Osteoblast (primary cell): ENCODE measurements around the gene PRR23E. TPM values are rescaled to one million over a fixed set of nuclear protein-coding genes. Genes with fewer than 3 reads are reported as not detected.

Source experiments
- DNase-seq: peaks from one replicate; pipeline ENCODE4 v3.0.0; 2011; ENCODE audit warnings: low spot score, mixed read lengths; ENCODE audit not compliant: insufficient read length; ENCODE audit errors: missing footprints
- H2AFZ ChIP-seq: 2 replicates; pipeline ENCODE4 v1.6.0; 2011; ENCODE audit warnings: mild to moderate bottlenecking, low read length
- H3K27ac ChIP-seq: 2 replicates; pipeline ENCODE4 v1.5.1; 2011; ENCODE audit warnings: mild to moderate bottlenecking, low read depth, low read length, moderate library complexity
- H3K27me3 ChIP-seq: 2 replicates; pipeline ENCODE4 v1.6.0; 2012; ENCODE audit warnings: mild to moderate bottlenecking, control low read depth, inconsistent platforms, low read length, moderate library complexity; ENCODE audit not compliant: insufficient read depth
- H3K36me3 ChIP-seq: 2 replicates; pipeline ENCODE4 v1.5.1; 2011; ENCODE audit warnings: mild to moderate bottlenecking, low read length, control low read depth, moderate library complexity; ENCODE audit not compliant: insufficient read depth
- H3K4me1 ChIP-seq: 2 replicates; pipeline ENCODE4 v1.5.1; 2011; ENCODE audit warnings: mild to moderate bottlenecking, low read length, control low read depth, moderate library complexity; ENCODE audit not compliant: insufficient read depth
- H3K4me2 ChIP-seq: 2 replicates; pipeline ENCODE4 v1.6.0; 2011; ENCODE audit warnings: mild to moderate bottlenecking, low read length; ENCODE audit not compliant: insufficient read depth
- H3K4me3 ChIP-seq: fragments of 200-600 bp; sonication (generic); 3 replicates; pipeline ENCODE4 v1.5.1; 2012; ENCODE audit warnings: mild to moderate bottlenecking, low read length, inconsistent platforms; ENCODE audit not compliant: insufficient read depth
- H3K79me2 ChIP-seq: 2 replicates; pipeline ENCODE4 v1.6.0; 2012; ENCODE audit warnings: mild to moderate bottlenecking, low read length, control low read depth, inconsistent platforms; ENCODE audit not compliant: insufficient read depth
- H3K9me3 ChIP-seq: 2 replicates; pipeline ENCODE4 v1.5.1; 2011; ENCODE audit warnings: low read depth, low read length, control low read depth
- H4K20me1 ChIP-seq: 2 replicates; pipeline ENCODE4 v1.6.0; 2012; ENCODE audit warnings: mild to moderate bottlenecking, low read length, control low read depth; ENCODE audit not compliant: insufficient read depth
- total RNA-seq: library from RNA; depleted of rRNA; stranded (reverse); fragments of >200 nt; gene quantifications from 2 replicates; pipeline ENCODE4 v1.2.3, GENCODE V29; 2012
- TF ChIP-seq, protein P1 (sequence below): IDR thresholded peaks from 2 replicates; pipeline ENCODE4 v1.5.1; 2011; ENCODE audit warnings: mild to moderate bottlenecking, low read depth, low read length, moderate library complexity; ENCODE audit errors: extremely low read depth

Gene PRR23E
- total RNA-seq, 1 donor = not detected

DNA sequence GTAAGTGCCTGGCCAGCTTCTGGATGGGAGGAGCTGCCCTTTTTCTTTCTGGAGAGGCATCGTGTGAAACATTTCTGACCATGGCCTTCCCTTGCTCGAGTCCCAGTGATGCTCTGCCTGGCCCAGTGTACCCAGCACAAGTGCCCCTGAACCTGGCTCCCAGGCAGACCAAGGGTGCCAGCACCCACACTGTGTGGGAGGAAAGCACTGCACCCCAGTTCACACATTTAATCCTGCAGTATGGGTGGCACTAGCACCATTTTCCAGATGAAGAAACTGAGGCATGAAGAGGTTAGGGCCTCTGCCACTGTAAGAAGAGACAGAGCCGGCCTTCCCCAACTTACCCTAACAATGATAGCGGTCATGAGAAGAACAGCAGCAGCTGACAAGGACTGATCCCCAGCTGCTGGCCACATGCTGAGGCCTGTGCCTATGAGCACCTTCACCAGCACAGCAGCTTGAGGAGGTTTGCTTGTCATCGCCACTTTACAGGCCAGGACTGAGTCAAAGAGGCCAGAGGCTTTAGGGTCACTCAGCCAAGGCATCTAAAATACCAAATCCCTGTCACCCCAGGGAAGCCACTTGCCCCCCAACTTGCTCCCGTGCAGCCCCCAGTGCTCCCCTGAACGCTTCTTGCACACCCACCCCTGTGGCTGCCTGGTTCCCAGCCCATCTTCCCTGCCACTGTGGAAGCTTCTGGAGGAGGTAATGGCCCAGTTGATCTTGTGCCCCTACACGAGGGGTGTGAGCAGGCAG is 15.0 kb downstream of the PRR23E start:
- Histone ChIP-seq H3K27ac (no peak overlapping the region), H2AFZ (no peak overlapping the region), H3K4me2 (no peak overlapping the region), H3K36me3 (no peaks in the 10 kb centered on the region), H4K20me1 (no peaks in the 10 kb centered on the region), H3K79me2 (no peaks in the 10 kb centered on the region), H3K4me1 (no peaks in the 10 kb centered on the region), H3K4me3 (no peak overlapping the region), H3K9me3 (no peaks in the 10 kb centered on the region), H3K27me3 (peaks cover 3% of the 10 kb centered on the region)
- DNase-seq = no peak
- TF ChIP-seq, protein P1, sequence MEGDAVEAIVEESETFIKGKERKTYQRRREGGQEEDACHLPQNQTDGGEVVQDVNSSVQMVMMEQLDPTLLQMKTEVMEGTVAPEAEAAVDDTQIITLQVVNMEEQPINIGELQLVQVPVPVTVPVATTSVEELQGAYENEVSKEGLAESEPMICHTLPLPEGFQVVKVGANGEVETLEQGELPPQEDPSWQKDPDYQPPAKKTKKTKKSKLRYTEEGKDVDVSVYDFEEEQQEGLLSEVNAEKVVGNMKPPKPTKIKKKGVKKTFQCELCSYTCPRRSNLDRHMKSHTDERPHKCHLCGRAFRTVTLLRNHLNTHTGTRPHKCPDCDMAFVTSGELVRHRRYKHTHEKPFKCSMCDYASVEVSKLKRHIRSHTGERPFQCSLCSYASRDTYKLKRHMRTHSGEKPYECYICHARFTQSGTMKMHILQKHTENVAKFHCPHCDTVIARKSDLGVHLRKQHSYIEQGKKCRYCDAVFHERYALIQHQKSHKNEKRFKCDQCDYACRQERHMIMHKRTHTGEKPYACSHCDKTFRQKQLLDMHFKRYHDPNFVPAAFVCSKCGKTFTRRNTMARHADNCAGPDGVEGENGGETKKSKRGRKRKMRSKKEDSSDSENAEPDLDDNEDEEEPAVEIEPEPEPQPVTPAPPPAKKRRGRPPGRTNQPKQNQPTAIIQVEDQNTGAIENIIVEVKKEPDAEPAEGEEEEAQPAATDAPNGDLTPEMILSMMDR = no peak

DNA sequence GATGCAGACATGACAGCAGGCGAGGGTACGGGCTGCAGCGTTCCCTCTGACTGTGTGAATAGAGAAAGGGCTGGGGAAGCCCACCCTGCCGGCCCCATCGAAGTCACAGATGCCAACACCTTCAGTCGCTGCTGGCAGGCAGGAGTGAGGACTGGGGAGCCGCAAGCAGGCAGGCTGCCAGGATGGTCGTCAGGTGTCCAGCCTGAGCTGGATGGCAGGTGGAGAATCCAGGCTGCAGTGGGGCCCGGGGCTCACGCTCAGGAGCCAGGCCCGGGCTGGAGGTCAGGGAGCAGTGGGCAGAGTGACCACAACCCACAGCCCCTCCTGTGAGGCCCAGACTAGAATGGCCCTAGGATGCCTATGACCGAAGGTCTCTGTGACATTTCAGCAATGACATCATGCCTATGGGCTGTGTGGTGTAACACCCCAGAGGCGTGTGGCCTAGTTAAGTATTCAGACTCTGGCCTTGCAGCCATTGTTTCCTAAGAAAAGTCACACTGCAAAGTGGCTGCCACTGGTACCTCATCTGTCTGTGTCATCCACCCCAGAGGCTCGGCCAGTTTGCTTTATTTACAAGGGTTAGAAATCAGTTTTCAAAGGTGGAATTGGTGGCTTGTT is 15.7 kb downstream of the PRR23E start:
- no peaks in the 10 kb centered on the region for H3K36me3 ChIP-seq
- H3K27me3 ChIP-seq = peaks cover 3% of the 10 kb centered on the region
- H3K4me1 ChIP-seq = no peaks in the 10 kb centered on the region
- no peak overlapping the region for H3K4me3 ChIP-seq
- TF ChIP-seq, protein P1 = no peak
- H2AFZ ChIP-seq = no peak overlapping the region
- H3K27ac ChIP-seq = no peak overlapping the region
- DNase-seq = no peak
- no peaks in the 10 kb centered on the region for H4K20me1 ChIP-seq
- H3K4me2 ChIP-seq = no peak overlapping the region
- no peaks in the 10 kb centered on the region for H3K9me3 ChIP-seq
- H3K79me2 ChIP-seq = no peaks in the 10 kb centered on the region

DNA sequence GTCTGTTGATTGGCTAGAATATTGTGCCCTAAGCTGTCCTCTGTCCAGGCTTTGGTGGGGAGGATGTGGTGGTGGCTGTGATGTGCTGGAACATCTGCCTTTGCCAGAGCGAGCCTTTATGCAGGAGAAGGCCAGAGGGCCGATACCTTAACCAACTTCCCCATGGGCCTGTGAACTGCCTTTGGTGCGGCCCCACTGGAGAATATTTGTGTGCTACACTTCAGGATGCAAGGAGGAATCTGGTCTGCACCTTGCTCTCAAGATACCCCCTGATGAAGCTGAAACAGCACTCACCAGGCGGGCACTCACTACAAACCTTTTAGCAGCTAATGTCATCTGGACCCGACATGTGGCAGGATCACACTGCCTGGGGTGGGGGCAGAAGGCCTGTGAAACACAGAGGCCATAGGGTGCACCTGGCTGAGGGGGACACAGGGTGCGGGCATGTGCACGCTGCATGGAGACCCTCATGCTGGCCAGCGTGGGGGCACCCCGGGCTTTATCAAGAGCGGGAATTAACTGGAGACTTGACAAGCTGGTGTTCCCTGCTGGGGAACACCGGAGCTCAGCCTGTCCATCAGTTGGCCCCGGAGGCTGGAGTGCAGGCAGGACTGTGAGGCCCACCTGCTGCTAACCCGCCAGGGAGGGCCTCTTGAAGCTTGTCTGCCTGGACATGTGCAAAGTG is 16.4 kb downstream of the PRR23E start:
- Histone ChIP-seq H3K4me3 (no peak overlapping the region), H3K79me2 (no peaks in the 10 kb centered on the region), H2AFZ (no peak overlapping the region), H3K27ac (no peak overlapping the region), H3K4me2 (no peak overlapping the region), H3K36me3 (no peaks in the 10 kb centered on the region), H3K4me1 (no peaks in the 10 kb centered on the region), H4K20me1 (no peaks in the 10 kb centered on the region), H3K9me3 (no peaks in the 10 kb centered on the region), H3K27me3 (peaks cover 3% of the 10 kb centered on the region)
- DNase-seq = no peak
- TF ChIP-seq, protein P1 = no peak
